Neural cell (in vitro differentiated cells): ENCODE results near the gene SYCE1L.

Experiments
- CTCF ChIP-seq: fragments of 450-650 bp; IDR thresholded peaks from 2 replicates; pipeline ENCODE4 v1.5.1; 2014; ENCODE audit warnings: antibody characterized with exemption, mild to moderate bottlenecking, moderate library complexity; ENCODE audit not compliant: poor library complexity, severe bottlenecking
- EP300 ChIP-seq: fragments of 450-650 bp; conservative IDR thresholded peaks from 2 replicates; pipeline ENCODE4 v1.6.1; 2014; ENCODE audit warnings: antibody characterized with exemption, mild to moderate bottlenecking, moderate library complexity; ENCODE audit not compliant: poor library complexity, severe bottlenecking
- EZH2 ChIP-seq: fragments of 200-600, 300-800 bp; shearing (Covaris generic), sonication (generic); IDR thresholded peaks from 2 replicates; pipeline ENCODE4 v1.6.1; 2014; ENCODE audit warnings: antibody characterized with exemption, low read length, borderline replicate concordance, mild to moderate bottlenecking; ENCODE audit not compliant: insufficient read depth, poor library complexity, severe bottlenecking

GRCh38 chr16:77220427-77220826 lies 21.2 kb downstream of the SYCE1L start:
- no peak for TF ChIP-seq CTCF
- TF ChIP-seq EZH2: no peak
- TF ChIP-seq EP300: no peak
